ENCODE results near the gene VRK3.

DNA sequence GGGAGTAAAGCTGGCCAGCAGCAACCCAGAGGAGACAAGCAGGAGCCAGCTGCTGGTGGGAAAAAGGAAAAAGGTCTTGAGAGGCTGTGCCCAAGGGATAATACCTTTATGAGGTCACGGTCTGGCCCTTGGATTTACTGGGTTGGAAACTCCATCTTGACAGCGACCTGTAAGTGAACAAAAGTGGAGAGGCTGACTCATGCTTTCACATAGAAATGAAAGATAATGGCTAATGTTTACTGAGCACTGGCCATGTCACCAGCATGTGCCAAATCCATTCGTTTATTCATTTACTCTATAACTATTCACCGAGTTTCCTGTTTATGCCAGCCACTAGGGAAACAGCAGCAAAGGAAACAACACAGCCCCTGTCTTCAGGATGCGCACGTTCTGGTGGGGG is 4.7 kb downstream of the VRK3 start:
- TF ChIP-seq, protein P1, sequence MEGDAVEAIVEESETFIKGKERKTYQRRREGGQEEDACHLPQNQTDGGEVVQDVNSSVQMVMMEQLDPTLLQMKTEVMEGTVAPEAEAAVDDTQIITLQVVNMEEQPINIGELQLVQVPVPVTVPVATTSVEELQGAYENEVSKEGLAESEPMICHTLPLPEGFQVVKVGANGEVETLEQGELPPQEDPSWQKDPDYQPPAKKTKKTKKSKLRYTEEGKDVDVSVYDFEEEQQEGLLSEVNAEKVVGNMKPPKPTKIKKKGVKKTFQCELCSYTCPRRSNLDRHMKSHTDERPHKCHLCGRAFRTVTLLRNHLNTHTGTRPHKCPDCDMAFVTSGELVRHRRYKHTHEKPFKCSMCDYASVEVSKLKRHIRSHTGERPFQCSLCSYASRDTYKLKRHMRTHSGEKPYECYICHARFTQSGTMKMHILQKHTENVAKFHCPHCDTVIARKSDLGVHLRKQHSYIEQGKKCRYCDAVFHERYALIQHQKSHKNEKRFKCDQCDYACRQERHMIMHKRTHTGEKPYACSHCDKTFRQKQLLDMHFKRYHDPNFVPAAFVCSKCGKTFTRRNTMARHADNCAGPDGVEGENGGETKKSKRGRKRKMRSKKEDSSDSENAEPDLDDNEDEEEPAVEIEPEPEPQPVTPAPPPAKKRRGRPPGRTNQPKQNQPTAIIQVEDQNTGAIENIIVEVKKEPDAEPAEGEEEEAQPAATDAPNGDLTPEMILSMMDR (IDR thresholded peaks at IDR 0.05; ENCODE audit: poor library complexity, severe bottlenecking) = no peak
- no peak for TF ChIP-seq POLR2AphosphoS5 (IDR thresholded peaks at IDR 0.05)
- TF ChIP-seq EZH2 (IDR thresholded peaks at IDR 0.05; ENCODE audit: borderline replicate concordance, insufficient read depth, low read length, poor library complexity, severe bottlenecking) = no peak
- TF ChIP-seq SMC3 (conservative IDR thresholded peaks at IDR 0.05; ENCODE audit: poor library complexity) = no peak
- no peak for TF ChIP-seq RAD21 (conservative IDR thresholded peaks at IDR 0.05)

Data from neural cell (in vitro differentiated cells).